Thoracic aorta (tissue), 2 donors: Measurements from ENCODE around the gene MYCBP. TPM values are rescaled to one million over a fixed set of nuclear protein-coding genes. Genes with fewer than 3 reads are reported as not detected.

Source experiments
- ATAC-seq: fragments of 150-250 bp; one replicate; pipeline ENCODE4 v1.8.0; 2017; ENCODE audit warnings: low read depth; ENCODE audit not compliant: insufficient number of reproducible peaks, low FRiP score
- DNase-seq: peaks from one replicate; pipeline ENCODE4 v3.0.0-alpha.2; 2020; ENCODE audit warnings: low spot score
- H3K27ac ChIP-seq, 2 donors: fragments of 200-600 bp; sonication (generic); 1 replicate in 1 of 2; 2 replicates in 1 of 2; pipeline ENCODE4 v1.5.1; 2016; ENCODE audit warnings: mild to moderate bottlenecking in 2 of 2, moderate library complexity in 2 of 2
- H3K27me3 ChIP-seq: fragments of 200-600 bp; sonication (generic); replicated peaks from 2 replicates; pipeline ENCODE4 v1.6.0; 2016; ENCODE audit warnings: mild to moderate bottlenecking; ENCODE audit not compliant: insufficient read depth
- H3K36me3 ChIP-seq: fragments of 200-600 bp; sonication (generic); one replicate; pipeline ENCODE4 v1.5.1; 2016
- H3K4me1 ChIP-seq, 2 donors: fragments of 200-600 bp; sonication (generic); 1 replicate in 1 of 2; 2 replicates in 1 of 2; pipeline versions ENCODE4 v1.5.1 to v1.6.0; 2016; ENCODE audit warnings: low read depth in 2 of 2, mild to moderate bottlenecking in 1 of 2; ENCODE audit not compliant: control insufficient read depth in 1 of 2
- H3K4me3 ChIP-seq: fragments of 200-600 bp; sonication (generic); 2 replicates; pipeline ENCODE4 v1.5.1; 2016; ENCODE audit warnings: mild to moderate bottlenecking
- H3K9me3 ChIP-seq: fragments of 200-600 bp; sonication (generic); 2 replicates; pipeline ENCODE4 v1.5.1; 2016
- CTCF ChIP-seq: fragments of 200-600 bp; sonication (generic); IDR thresholded peaks from one replicate; pipeline ENCODE4 v1.5.1; 2019; ENCODE audit warnings: antibody characterized with exemption
- total RNA-seq, 2 donors: library from RNA; depleted of rRNA; stranded (reverse); fragments of >200 nt; gene quantifications; one replicate each; pipeline versions ENCODE4 v1.1.0 to v1.2.3, GENCODE V29; 2016

The MYCBP gene
- 1 to 10 TPM; 5.1 to 7.5 TPM for total RNA-seq

- ATAC-seq (peak; percentile 97), DNase-seq (peak; percentile 73)
- peaks cover 5 to 20% of the 10 kb centered on the region in 2 donors for H3K4me1 ChIP-seq
- peak within 1 kb of the TSS; percentile 28 to 49 for H3K27ac ChIP-seq
- H3K36me3 ChIP-seq, result no peaks in the 10 kb centered on the region
- H3K27me3 ChIP-seq, result no peaks in the 10 kb centered on the region
- peak; percentile 35 for TF ChIP-seq CTCF
- no peaks in the 10 kb centered on the region for H3K9me3 ChIP-seq
- peak within 1 kb of the TSS; percentile 83 for H3K4me3 ChIP-seq
Measured at GRCh38 chr1:38873027-38873969, at the start of gene MYCBP. Gene MYCBP, minus strand, starts transcription at chr1:38873348. Its CDS starts 43 bp downstream, at chr1:38873305.

- ATAC-seq, result no peak
- DNase-seq, result no peak
- TF ChIP-seq CTCF, result no peak
- Histone ChIP-seq H3K27ac (no peak overlapping the region), H3K9me3 (no peaks in the 10 kb centered on the region), H3K4me3 (no peak overlapping the region), H3K4me1 (no peaks in the 10 kb centered on the region), H3K36me3 (no peaks in the 10 kb centered on the region), H3K27me3 (no peaks in the 10 kb centered on the region)
Measured at GRCh38 chr1:38919130-38919529, 46.0 kb upstream of the MYCBP start.

GRCh38 chr1:38918568-38918967, 45.4 kb upstream of the MYCBP start:
- Histone ChIP-seq H3K4me1 (no peaks in the 10 kb centered on the region), H3K4me3 (no peak overlapping the region), H3K27me3 (no peaks in the 10 kb centered on the region), H3K36me3 (no peaks in the 10 kb centered on the region), H3K27ac (no peak overlapping the region), H3K9me3 (no peaks in the 10 kb centered on the region)
- no peak for ATAC-seq
- DNase-seq, result no peak
- TF ChIP-seq CTCF, result no peak

- no peaks in the 10 kb centered on the region for H3K27me3 ChIP-seq
- H3K4me1 ChIP-seq, result no peaks in the 10 kb centered on the region
- ATAC-seq, result no peak
- H3K36me3 ChIP-seq, result no peaks in the 10 kb centered on the region
- no peak overlapping the region for H3K4me3 ChIP-seq
- TF ChIP-seq CTCF, result no peak
- no peak overlapping the region for H3K27ac ChIP-seq
- H3K9me3 ChIP-seq, result no peaks in the 10 kb centered on the region
- no peak for DNase-seq
Measured at GRCh38 chr1:38917772-38918171, 44.6 kb upstream of the MYCBP start.

GRCh38 chr1:38917337-38917736, 44.2 kb upstream of the MYCBP start:
- H3K4me3 ChIP-seq, result no peak overlapping the region
- no peaks in the 10 kb centered on the region for H3K27me3 ChIP-seq
- no peaks in the 10 kb centered on the region for H3K4me1 ChIP-seq
- H3K27ac ChIP-seq, result no peak overlapping the region
- DNase-seq (no peak), ATAC-seq (no peak)
- TF ChIP-seq CTCF, result no peak
- no peaks in the 10 kb centered on the region for H3K36me3 ChIP-seq
- no peaks in the 10 kb centered on the region for H3K9me3 ChIP-seq
